HepG2 (cell line): ENCODE results near the gene KCNIP4.

Experiments used
- GABPA ChIP-seq, 2 experiments: IDR thresholded peaks; 2 replicates each; pipeline ENCODE4 v1.6.1; 2011 to 2016; ENCODE audit warnings: low read depth in 2 of 2, low read length in 1 of 2, missing biosample characterization in 1 of 2, missing genetic modification characterization in 1 of 2
- MEF2D ChIP-seq: sonication (generic); formaldehyde crosslinking; IDR thresholded peaks from 2 replicates; pipeline ENCODE4 v1.5.1; 2020; ENCODE audit warnings: mild to moderate bottlenecking, missing genetic modification reagents
- SP1 ChIP-seq, 2 experiments: fragments of 450-650 bp in 1 of 2; sonication (generic) in 1 of 2; formaldehyde crosslinking in 1 of 2; IDR thresholded peaks; 2 replicates each; pipeline versions ENCODE4 v1.4.0 to v1.6.1; 2016 to 2020; ENCODE audit warnings: missing genetic modification reagents in 1 of 2
- ZNF468 ChIP-seq: sonication (generic); formaldehyde crosslinking; IDR thresholded peaks from 2 replicates; pipeline ENCODE4 v1.8.0; 2022; ENCODE audit warnings: mild to moderate bottlenecking, moderate library complexity, missing genetic modification reagents

DNA sequence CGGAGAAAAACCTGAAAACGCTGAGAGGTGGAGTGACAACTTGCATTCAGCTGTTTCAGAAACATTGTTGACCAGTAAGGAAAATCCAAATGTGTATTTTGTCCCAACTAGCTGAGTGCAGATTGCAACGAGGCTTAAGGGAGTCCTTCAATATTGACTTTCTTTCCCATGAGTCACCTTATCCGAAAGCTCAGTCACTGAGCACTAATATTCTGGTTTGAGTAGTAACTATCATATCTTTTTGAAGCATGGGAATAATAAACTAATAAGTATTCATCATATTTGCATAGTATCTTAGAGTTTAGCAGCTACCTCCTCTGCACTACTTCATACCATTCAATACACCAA lies 644.1 kb downstream of the KCNIP4 start:
- TF ChIP-seq MEF2D (CRISPR knock-in tag) (no peak), GABPA (IDR thresholded peaks at IDR 0.05; ENCODE audit: low read depth, low read length) (no peak), GABPA (CRISPR knock-in tag; IDR thresholded peaks at IDR 0.05; ENCODE audit: low read depth) (no peak), ZNF468 (CRISPR knock-in tag) (no peak), SP1 (IDR thresholded peaks at IDR 0.05) (no peak), SP1 (CRISPR knock-in tag; IDR thresholded peaks at IDR 0.05) (no peak)
